Measurements from ENCODE around the gene CEP126. TPM values are rescaled to one million over a fixed set of nuclear protein-coding genes. Genes with fewer than 3 reads are reported as not detected.

The CEP126 gene
- total and polyA plus RNA-seq, 4 experiments from 2014 or later: 0.13 to 2.6 (median 1.5) TPM

DNA sequence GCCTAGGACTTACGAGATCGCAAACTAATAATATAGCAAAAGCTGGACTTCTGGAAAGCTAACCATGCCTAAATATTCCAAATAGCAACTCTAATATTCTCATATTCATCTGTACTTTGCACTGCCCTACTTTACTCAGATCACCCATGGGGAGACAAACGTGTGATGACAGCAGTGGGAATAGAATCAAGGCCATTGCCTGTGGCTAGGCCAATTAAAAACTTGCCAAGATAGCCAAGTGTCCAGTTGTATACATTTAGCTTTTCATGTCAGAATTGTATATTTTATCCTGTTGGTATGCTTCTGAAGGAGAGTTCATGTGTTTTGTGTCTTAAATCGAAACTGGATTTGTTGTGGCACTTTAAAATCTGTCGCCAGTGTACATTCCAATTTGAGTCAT lies 1.2 kb upstream of the CEP126 start:
- Histone ChIP-seq H3K27ac (ENCODE audit: low read depth, low read length) (no peak overlapping the region), H3K9me3 (ENCODE audit: control insufficient read depth in 1 of 2, low read length in 2 of 2) (no peaks in the 10 kb centered on the region), H3K36me3 (ENCODE audit: insufficient read depth, low read length) (no peaks in the 10 kb centered on the region), H3K4me3 (ENCODE audit: low read length in 2 of 2) (no peak overlapping the region), H3K4me1 (ENCODE audit: insufficient read depth, low read length) (peaks cover 18% of the 10 kb centered on the region), H3K27me3 (ENCODE audit: insufficient read depth, low read length) (no peaks in the 10 kb centered on the region)
- intact Hi-C loops (cut with micrococcal nuclease): loop anchor here (2.0 to 10.0 kb wide), 4 partner anchors 197 to 1179 kb away; partner anchors contain the start of genes BIRC2, DCUN1D5, TMEM123 and YAP1
- Mint-ChIP-seq H3K4me1 (peaks cover 18 to 25% (median 22%) of the 10 kb centered on the region in 4 donors), H3K27ac (peak overlapping the region in 1 of 7 donors; percentile 49), H3K9me3 (no peaks in the 10 kb centered on the region), H3K4me3 (peak overlapping the region in 3 of 8 donors; percentile 22 to 95 (median 94)), H3K36me3 (peaks cover 0 to 4% of the 10 kb centered on the region in 2 donors), H3K27me3 (peaks cover 3 to 5% of the 10 kb centered on the region in 2 donors)
- ChIA-PET CTCF (ENCODE audit: partially characterized antibody) (interaction anchor here (1.1 kb wide), 1 partner anchor 9 kb away, joined by 3 read pairs; no protein-coding TSS in a partner anchor), POLR2A (ENCODE audit: partially characterized antibody) (no interaction called here)
- DNase-seq: no peak

DNA sequence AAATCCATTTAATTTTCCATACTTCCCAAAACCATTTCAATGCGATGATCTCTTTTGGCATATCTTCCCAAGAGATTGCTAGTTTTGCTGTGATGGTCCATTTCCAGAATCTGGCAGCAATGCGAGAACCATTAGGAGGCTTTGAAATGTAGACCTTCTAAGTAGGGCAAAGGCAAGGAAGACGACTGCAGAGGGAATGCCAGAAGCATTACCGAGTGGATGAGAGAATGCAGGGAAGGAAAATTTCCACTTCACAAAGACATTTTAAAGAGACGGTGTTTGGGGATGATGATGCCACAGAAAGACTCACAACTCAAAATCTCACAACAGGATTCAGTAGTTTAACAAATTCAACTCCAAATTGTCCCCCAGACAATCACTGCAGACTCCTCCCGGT lies 471 bp upstream of the CEP126 start:
- H3K27me3 Mint-ChIP-seq: peaks cover 0 to 5% of the 10 kb centered on the region in 2 donors
- H3K27ac Mint-ChIP-seq: peak overlapping the region; percentile 89 to 94 (median 92)
- no peak for DNase-seq
- H3K4me1 Mint-ChIP-seq: peaks cover 18 to 25% (median 22%) of the 10 kb centered on the region in 4 donors
- peak overlapping the region; percentile 60 for H3K27ac ChIP-seq (ENCODE audit: low read depth, low read length)
- ChIA-PET CTCF (ENCODE audit: partially characterized antibody) (interaction anchor here (0.7 to 1.2 kb wide), 7 partner anchors 10 to 1195 kb away, joined by 3 to 7 read pairs (median 3); partner anchors contain the start of gene DYNC2H1), POLR2A (ENCODE audit: partially characterized antibody) (interaction anchor here (1.0 to 1.2 kb wide), 2 partner anchors 9 to 354 kb away, joined by 3 to 4 read pairs; no protein-coding TSS in a partner anchor)
- peaks cover 18% of the 10 kb centered on the region for H3K4me1 ChIP-seq (ENCODE audit: insufficient read depth, low read length)
- H3K36me3 Mint-ChIP-seq: peaks cover 0 to 4% of the 10 kb centered on the region in 2 donors
- no peaks in the 10 kb centered on the region for H3K9me3 ChIP-seq (ENCODE audit: control insufficient read depth in 1 of 2, low read length in 2 of 2)
- intact Hi-C loops (cut with micrococcal nuclease): loop anchor here (2.0 to 10.0 kb wide), 4 partner anchors 196 to 1178 kb away; partner anchors contain the start of genes BIRC2, DCUN1D5, TMEM123 and YAP1
- H3K4me3 Mint-ChIP-seq: peak overlapping the region; percentile 88 to 96 (median 94)
- no peaks in the 10 kb centered on the region for H3K9me3 Mint-ChIP-seq
- peak overlapping the region; percentile 43 to 64 for H3K4me3 ChIP-seq (ENCODE audit: low read length in 2 of 2)
- H3K36me3 ChIP-seq (ENCODE audit: insufficient read depth, low read length): no peaks in the 10 kb centered on the region
- H3K27me3 ChIP-seq (ENCODE audit: insufficient read depth, low read length): no peaks in the 10 kb centered on the region

DNA sequence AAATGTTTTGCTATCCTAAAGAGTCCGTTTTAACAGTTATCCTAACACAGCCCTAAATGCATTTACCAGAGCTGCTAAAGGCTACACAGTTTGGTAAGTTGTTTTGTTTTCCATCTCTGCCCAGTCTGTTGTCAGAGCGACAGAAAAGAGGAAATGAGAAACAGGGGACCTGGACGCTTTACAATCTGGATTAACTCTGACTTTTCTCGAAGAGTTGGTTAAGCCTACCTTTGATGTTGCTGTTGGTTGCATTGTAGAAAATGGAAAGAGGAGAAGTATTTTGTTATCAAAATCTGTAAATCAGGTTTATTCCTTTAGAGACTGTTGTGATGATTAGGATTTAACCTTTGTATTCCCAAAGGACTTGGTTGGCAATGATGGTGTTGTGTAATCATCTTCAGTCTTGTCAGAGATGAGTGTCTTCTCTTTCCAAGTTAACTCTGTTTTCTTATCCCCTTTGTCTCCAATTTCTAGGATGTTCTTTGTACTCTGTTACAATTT lies 1.0 kb downstream of the CEP126 start:
- DNase-seq: peak in 2 of 5 donors; percentile 1
- intact Hi-C loops (cut with micrococcal nuclease): loop anchor here (1.0 to 10.0 kb wide), 5 partner anchors 195 to 1177 kb away; partner anchors contain the start of genes BIRC2, DCUN1D5, TMEM123 and YAP1
- Mint-ChIP-seq H3K4me1 (peaks cover 18 to 25% (median 22%) of the 10 kb centered on the region in 4 donors), H3K27me3 (peaks cover 0 to 2% of the 10 kb centered on the region in 2 donors), H3K4me3 (peak overlapping the region; percentile 88 to 96 (median 94)), H3K36me3 (peaks cover 0 to 4% of the 10 kb centered on the region in 2 donors), H3K27ac (peak overlapping the region; percentile 89 to 94 (median 92)), H3K9me3 (no peaks in the 10 kb centered on the region)
- Histone ChIP-seq H3K36me3 (ENCODE audit: insufficient read depth, low read length) (no peaks in the 10 kb centered on the region), H3K27me3 (ENCODE audit: insufficient read depth, low read length) (no peaks in the 10 kb centered on the region), H3K27ac (ENCODE audit: low read depth, low read length) (peak overlapping the region; percentile 60), H3K4me3 (ENCODE audit: low read length in 2 of 2) (peak overlapping the region in 1 of 2 donors; percentile 43), H3K4me1 (ENCODE audit: insufficient read depth, low read length) (peaks cover 18% of the 10 kb centered on the region), H3K9me3 (ENCODE audit: control insufficient read depth in 1 of 2, low read length in 2 of 2) (no peaks in the 10 kb centered on the region)
- CTCF ChIA-PET (ENCODE audit: partially characterized antibody): interaction anchor here (0.7 kb wide), 1 partner anchor 55 kb away, joined by 3 read pairs; no protein-coding TSS in a partner anchor
- POLR2A ChIA-PET (ENCODE audit: partially characterized antibody): no interaction called here

DNA sequence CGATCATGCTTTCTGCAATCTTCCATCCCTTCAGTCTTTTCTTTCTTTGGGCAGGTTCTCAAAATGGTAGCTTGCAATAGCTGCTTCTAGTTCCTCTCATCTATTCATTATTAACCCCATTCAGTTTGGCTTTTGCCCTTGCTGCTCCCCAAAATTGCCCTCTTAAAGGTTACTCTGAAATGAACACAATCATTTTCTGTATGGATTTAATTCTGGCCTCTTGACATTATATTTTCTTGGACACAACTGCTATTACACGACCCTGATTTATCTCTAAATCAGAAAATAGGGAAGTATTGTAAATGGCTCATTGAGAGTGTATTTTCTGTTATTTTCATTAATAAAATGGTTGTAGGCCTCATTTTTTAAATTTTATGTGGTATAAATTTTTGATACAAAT lies 1.6 kb downstream of the CEP126 start, which contains the start of gene ANGPTL5:
TSS of gene ANGPTL5 (minus strand) at position 101 of the 400 bp plus-strand sequence. CDS start 8,613 bp downstream, outside the sequence.
- CTCF ChIA-PET (ENCODE audit: partially characterized antibody): interaction anchor here (0.7 kb wide), 1 partner anchor 56 kb away, joined by 3 read pairs; no protein-coding TSS in a partner anchor
- intact Hi-C loops (cut with micrococcal nuclease): loop anchor here (10.0 kb wide), 2 partner anchors 428 to 538 kb away; partner anchors contain the start of genes BIRC2 and TMEM123
- no peaks in the 10 kb centered on the region for H3K9me3 Mint-ChIP-seq

DNA sequence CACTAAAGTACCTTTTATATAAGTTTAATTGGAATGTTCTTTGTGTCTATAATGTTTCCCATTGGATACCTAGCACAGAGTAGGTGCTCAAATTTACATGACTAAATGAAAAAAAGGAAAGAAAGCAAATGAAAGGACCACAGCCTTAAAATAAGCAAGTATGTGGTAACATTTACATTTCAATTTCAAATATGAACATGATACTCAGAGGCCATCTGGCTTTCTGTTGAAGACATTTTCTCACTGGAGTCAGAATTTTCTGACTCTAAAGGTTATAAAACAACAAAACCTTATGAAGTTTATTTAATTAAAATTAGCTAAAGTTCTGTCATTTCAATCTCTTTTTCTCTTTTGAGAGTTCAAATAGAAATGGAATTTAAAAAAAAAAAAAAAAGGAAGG lies 2.4 kb downstream of the CEP126 start:
- intact Hi-C loops (cut with micrococcal nuclease): loop anchor here (10.0 kb wide), 2 partner anchors 428 to 538 kb away; partner anchors contain the start of genes BIRC2 and TMEM123
- H3K27ac ChIP-seq (ENCODE audit: low read depth, low read length): no peak overlapping the region
- Mint-ChIP-seq H3K36me3 (peaks cover 0 to 4% of the 10 kb centered on the region in 2 donors), H3K4me1 (peaks cover 18 to 25% (median 22%) of the 10 kb centered on the region in 4 donors), H3K9me3 (no peaks in the 10 kb centered on the region), H3K4me3 (no peak overlapping the region), H3K27me3 (no peaks in the 10 kb centered on the region), H3K27ac (no peak overlapping the region)
- CTCF ChIA-PET (ENCODE audit: partially characterized antibody): no interaction called here
- no peaks in the 10 kb centered on the region for H3K36me3 ChIP-seq (ENCODE audit: insufficient read depth, low read length)
- H3K4me1 ChIP-seq (ENCODE audit: insufficient read depth, low read length): peaks cover 18% of the 10 kb centered on the region
- no peak for DNase-seq
- H3K4me3 ChIP-seq (ENCODE audit: low read length in 2 of 2): no peak overlapping the region
- no peaks in the 10 kb centered on the region for H3K27me3 ChIP-seq (ENCODE audit: insufficient read depth, low read length)
- no peaks in the 10 kb centered on the region for H3K9me3 ChIP-seq (ENCODE audit: control insufficient read depth in 1 of 2, low read length in 2 of 2)
- POLR2A ChIA-PET (ENCODE audit: partially characterized antibody): no interaction called here

More for the DNA sequence above, 1.6 kb downstream of the CEP126 start, which contains the start of gene ANGPTL5:
- no peak for DNase-seq
- POLR2A ChIA-PET (ENCODE audit: partially characterized antibody): no interaction called here
- peaks cover 0 to 4% of the 10 kb centered on the region in 2 donors for H3K36me3 Mint-ChIP-seq
- no peaks in the 10 kb centered on the region for H3K9me3 ChIP-seq (ENCODE audit: control insufficient read depth in 1 of 2, low read length in 2 of 2)
- H3K36me3 ChIP-seq (ENCODE audit: insufficient read depth, low read length): no peaks in the 10 kb centered on the region
- H3K27ac ChIP-seq (ENCODE audit: low read depth, low read length): peak within 1 kb of the TSS; percentile 60
- H3K4me1 ChIP-seq (ENCODE audit: insufficient read depth, low read length): peaks cover 18% of the 10 kb centered on the region
- H3K4me1 Mint-ChIP-seq: peaks cover 18 to 25% (median 22%) of the 10 kb centered on the region in 4 donors
- peaks cover 0 to 2% of the 10 kb centered on the region in 2 donors for H3K27me3 Mint-ChIP-seq
- no peaks in the 10 kb centered on the region for H3K27me3 ChIP-seq (ENCODE audit: insufficient read depth, low read length)
- peak within 1 kb of the TSS; percentile 88 to 96 (median 94) for H3K4me3 Mint-ChIP-seq
- peak within 1 kb of the TSS; percentile 89 to 94 (median 92) for H3K27ac Mint-ChIP-seq
- H3K4me3 ChIP-seq (ENCODE audit: low read length in 2 of 2): peak within 1 kb of the TSS; percentile 43 to 64

DNA sequence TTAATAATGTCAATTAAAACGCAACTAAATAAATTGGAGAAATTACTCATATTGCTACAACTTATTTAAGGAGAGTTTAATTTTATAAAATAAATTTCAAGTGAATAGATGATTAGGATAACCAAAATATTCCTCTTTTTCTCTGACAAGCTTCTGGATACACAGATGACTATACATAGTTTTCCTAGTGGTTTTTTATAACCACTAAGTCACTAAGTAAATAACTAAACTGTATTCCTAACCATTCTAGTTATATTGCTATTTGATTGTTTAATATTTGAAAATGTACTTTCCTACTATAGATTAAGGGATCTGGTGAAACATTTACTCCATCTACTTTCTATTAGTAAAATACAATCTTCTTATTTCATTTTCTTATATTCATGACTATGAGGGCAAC lies 6.2 kb downstream of the CEP126 start:
- no peak overlapping the region for H3K4me3 Mint-ChIP-seq
- no peak overlapping the region for H3K27ac Mint-ChIP-seq
- Histone ChIP-seq H3K27me3 (ENCODE audit: insufficient read depth, low read length) (no peaks in the 10 kb centered on the region), H3K36me3 (ENCODE audit: insufficient read depth, low read length) (no peaks in the 10 kb centered on the region), H3K27ac (ENCODE audit: low read depth, low read length) (no peak overlapping the region), H3K4me1 (ENCODE audit: insufficient read depth, low read length) (peaks cover 2% of the 10 kb centered on the region), H3K4me3 (ENCODE audit: low read length in 2 of 2) (no peak overlapping the region), H3K9me3 (ENCODE audit: control insufficient read depth in 1 of 2, low read length in 2 of 2) (no peaks in the 10 kb centered on the region)
- no peaks in the 10 kb centered on the region for H3K36me3 Mint-ChIP-seq
- no peak for DNase-seq
- ChIA-PET POLR2A (ENCODE audit: partially characterized antibody) (no interaction called here), CTCF (ENCODE audit: partially characterized antibody) (no interaction called here)
- H3K9me3 Mint-ChIP-seq: no peaks in the 10 kb centered on the region
- H3K27me3 Mint-ChIP-seq: no peaks in the 10 kb centered on the region
- peaks cover 5 to 6% (median 5%) of the 10 kb centered on the region in 4 donors for H3K4me1 Mint-ChIP-seq
- intact Hi-C loops (cut with micrococcal nuclease): no loop called here

DNA sequence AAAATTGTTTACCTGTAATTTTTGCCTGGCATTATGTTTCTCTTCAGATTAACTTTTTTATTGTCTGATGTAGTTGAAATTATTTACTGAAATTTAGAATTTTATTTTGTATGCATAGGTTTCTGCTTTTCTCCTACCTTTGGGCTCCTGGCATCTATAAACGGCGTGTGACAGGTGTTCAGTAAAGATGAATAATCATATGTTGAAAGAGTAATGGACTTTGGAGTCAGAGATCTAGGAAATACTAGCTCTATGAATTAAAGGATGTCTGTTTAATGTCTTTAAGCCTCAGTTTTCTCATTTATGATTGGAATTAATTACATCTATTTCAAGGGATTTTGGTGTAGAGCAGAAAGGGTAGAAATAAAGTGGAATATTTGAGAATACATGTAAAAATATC lies 8.7 kb downstream of the CEP126 start:
- no peak overlapping the region for H3K4me3 ChIP-seq (ENCODE audit: low read length in 2 of 2)

More for the DNA sequence above, 8.7 kb downstream of the CEP126 start:
- H3K36me3 ChIP-seq (ENCODE audit: insufficient read depth, low read length): no peaks in the 10 kb centered on the region
- H3K9me3 ChIP-seq (ENCODE audit: control insufficient read depth in 1 of 2, low read length in 2 of 2): no peaks in the 10 kb centered on the region
- H3K27me3 Mint-ChIP-seq: no peaks in the 10 kb centered on the region
- peaks cover 0 to 3% of the 10 kb centered on the region in 2 donors for H3K36me3 Mint-ChIP-seq
- H3K27ac Mint-ChIP-seq: no peak overlapping the region
- no peaks in the 10 kb centered on the region for H3K4me1 ChIP-seq (ENCODE audit: insufficient read depth, low read length)
- H3K4me1 Mint-ChIP-seq: no peaks in the 10 kb centered on the region
- POLR2A ChIA-PET (ENCODE audit: partially characterized antibody): no interaction called here
- intact Hi-C loops (cut with micrococcal nuclease): no loop called here
- no peak overlapping the region for H3K27ac ChIP-seq (ENCODE audit: low read depth, low read length)
- CTCF ChIA-PET (ENCODE audit: partially characterized antibody): no interaction called here
- no peaks in the 10 kb centered on the region for H3K27me3 ChIP-seq (ENCODE audit: insufficient read depth, low read length)
- peaks cover 0 to 7% (median 3%) of the 10 kb centered on the region in 8 donors for H3K9me3 Mint-ChIP-seq
- DNase-seq: no peak
- H3K4me3 Mint-ChIP-seq: no peak overlapping the region
